ENCODE measurements around the gene TAF1B. TPM values are rescaled to one million over a fixed set of nuclear protein-coding genes. Genes with fewer than 3 reads are reported as not detected.
"Not testable (repeated sequence)": the region's sequence is repeated elsewhere in the genome, so short reads cannot be mapped to it uniquely, and the experiment has no call there.

The TAF1B gene
- total RNA-seq, 2 donors from 2014 or later = 17.8 to 23.7 TPM

GRCh38 chr2:9918275-9918674 lies 75.0 kb downstream of the TAF1B start:
- H3K27ac Mint-ChIP-seq = no peak overlapping the region

GRCh38 chr2:9919512-9919911 lies 76.2 kb downstream of the TAF1B start:
- ATAC-seq (replicated peaks in 1 of 2) (no peak), DNase-seq (no peak)
- Mint-ChIP-seq H3K27ac (no peak overlapping the region), H3K4me1 (ENCODE audit: low read depth) (peaks cover 7% of the 10 kb centered on the region), H3K36me3 (ENCODE audit: insufficient read depth in 2 of 2) (peaks cover 0 to 7% of the 10 kb centered on the region in 2 donors), H3K27me3 (ENCODE audit: low read depth) (no peaks in the 10 kb centered on the region), H3K9me3 (no peaks in the 10 kb centered on the region), H3K4me3 (no peak overlapping the region)

More at GRCh38 chr2:9918275-9918674, 75.0 kb downstream of the TAF1B start:
- H3K36me3 Mint-ChIP-seq (ENCODE audit: insufficient read depth in 2 of 2) = peaks cover 0 to 16% of the 10 kb centered on the region in 2 donors
- no peak for ATAC-seq (replicated peaks in 1 of 2)
- no peak overlapping the region for H3K4me3 Mint-ChIP-seq
- DNase-seq = no peak
- peaks cover 13% of the 10 kb centered on the region for H3K4me1 Mint-ChIP-seq (ENCODE audit: low read depth)
- no peaks in the 10 kb centered on the region for H3K27me3 Mint-ChIP-seq (ENCODE audit: low read depth)
- H3K9me3 Mint-ChIP-seq = no peaks in the 10 kb centered on the region

- not testable (repeated sequence) for H3K27ac Mint-ChIP-seq; H3K4me1 Mint-ChIP-seq (ENCODE audit: low read depth); H3K27me3 Mint-ChIP-seq (ENCODE audit: low read depth); H3K9me3 Mint-ChIP-seq; H3K4me3 Mint-ChIP-seq; ATAC-seq (replicated peaks in 1 of 2); DNase-seq
- H3K36me3 Mint-ChIP-seq (ENCODE audit: insufficient read depth in 2 of 2) = peaks cover 5 to 22% of the 10 kb centered on the region in 2 donors
Observed at GRCh38 chr2:9927020-9927419, 83.7 kb downstream of the TAF1B start.

- ATAC-seq (replicated peaks in 1 of 2) = no peak
Observed at GRCh38 chr2:9937258-9937657, 94.0 kb downstream of the TAF1B start.

GRCh38 chr2:9937968-9938367 lies 94.7 kb downstream of the TAF1B start:
- ATAC-seq (replicated peaks in 1 of 2) = no peak
- H3K27ac Mint-ChIP-seq = peak overlapping the region; percentile 9
- H3K4me3 Mint-ChIP-seq = no peak overlapping the region
- no peaks in the 10 kb centered on the region for H3K4me1 Mint-ChIP-seq (ENCODE audit: low read depth)
- H3K27me3 Mint-ChIP-seq (ENCODE audit: low read depth) = peaks cover 11% of the 10 kb centered on the region
- H3K9me3 Mint-ChIP-seq = no peaks in the 10 kb centered on the region
- H3K36me3 Mint-ChIP-seq (ENCODE audit: insufficient read depth in 2 of 2) = peaks cover 0 to 4% of the 10 kb centered on the region in 2 donors
- no peak for DNase-seq

More at GRCh38 chr2:9937258-9937657, 94.0 kb downstream of the TAF1B start:
- H3K27me3 Mint-ChIP-seq (ENCODE audit: low read depth) = peaks cover 4% of the 10 kb centered on the region
- H3K4me3 Mint-ChIP-seq = no peak overlapping the region
- H3K27ac Mint-ChIP-seq = no peak overlapping the region
- peaks cover under 1 to 4% of the 10 kb centered on the region in 2 donors for H3K36me3 Mint-ChIP-seq (ENCODE audit: insufficient read depth in 2 of 2)
- no peaks in the 10 kb centered on the region for H3K4me1 Mint-ChIP-seq (ENCODE audit: low read depth)
- DNase-seq = no peak
- H3K9me3 Mint-ChIP-seq = no peaks in the 10 kb centered on the region

GRCh38 chr2:9939587-9940485 lies 96.6 kb downstream of the TAF1B start:
- Mint-ChIP-seq H3K9me3 (no peaks in the 10 kb centered on the region), H3K4me3 (no peak overlapping the region), H3K36me3 (ENCODE audit: insufficient read depth in 2 of 2) (no peaks in the 10 kb centered on the region), H3K27ac (no peak overlapping the region), H3K27me3 (ENCODE audit: low read depth) (peaks cover 13% of the 10 kb centered on the region), H3K4me1 (ENCODE audit: low read depth) (no peaks in the 10 kb centered on the region)
- ATAC-seq (replicated peaks in 1 of 2) = no peak
- no peak for DNase-seq

GRCh38 chr2:9941196-9941995 lies 98.1 kb downstream of the TAF1B start:
- no peaks in the 10 kb centered on the region for H3K4me1 Mint-ChIP-seq (ENCODE audit: low read depth)
- H3K9me3 Mint-ChIP-seq = no peaks in the 10 kb centered on the region
- H3K27ac Mint-ChIP-seq = no peak overlapping the region
- DNase-seq (no peak), ATAC-seq (replicated peaks in 1 of 2) (peak in 1 of 2 donors; percentile 25)
- H3K4me3 Mint-ChIP-seq = no peak overlapping the region
- peaks cover 29% of the 10 kb centered on the region for H3K27me3 Mint-ChIP-seq (ENCODE audit: low read depth)
- H3K36me3 Mint-ChIP-seq (ENCODE audit: insufficient read depth in 2 of 2) = no peaks in the 10 kb centered on the region

- Mint-ChIP-seq H3K36me3 (ENCODE audit: insufficient read depth in 2 of 2) (no peaks in the 10 kb centered on the region), H3K27ac (no peak overlapping the region), H3K4me1 (ENCODE audit: low read depth) (no peaks in the 10 kb centered on the region), H3K27me3 (ENCODE audit: low read depth) (peaks cover 31% of the 10 kb centered on the region), H3K4me3 (no peak overlapping the region), H3K9me3 (no peaks in the 10 kb centered on the region)
- ATAC-seq (replicated peaks in 1 of 2) = no peak
- no peak for DNase-seq
Observed at GRCh38 chr2:9941996-9942390, 98.7 kb downstream of the TAF1B start.

GRCh38 chr2:9944330-9944758 lies 101.1 kb downstream of the TAF1B start:
- DNase-seq (no peak), ATAC-seq (replicated peaks in 1 of 2) (no peak)
- no peaks in the 10 kb centered on the region for H3K9me3 Mint-ChIP-seq
- no peaks in the 10 kb centered on the region for H3K36me3 Mint-ChIP-seq (ENCODE audit: insufficient read depth in 2 of 2)
- H3K27me3 Mint-ChIP-seq (ENCODE audit: low read depth) = peaks cover 43% of the 10 kb centered on the region
- no peaks in the 10 kb centered on the region for H3K4me1 Mint-ChIP-seq (ENCODE audit: low read depth)
- H3K27ac Mint-ChIP-seq = no peak overlapping the region
- H3K4me3 Mint-ChIP-seq = no peak overlapping the region

GRCh38 chr2:9945596-9945995 lies 102.3 kb downstream of the TAF1B start:
- Mint-ChIP-seq H3K4me3 (no peak overlapping the region), H3K27me3 (ENCODE audit: low read depth) (peaks cover 54% of the 10 kb centered on the region), H3K27ac (no peak overlapping the region), H3K36me3 (ENCODE audit: insufficient read depth in 2 of 2) (no peaks in the 10 kb centered on the region), H3K4me1 (ENCODE audit: low read depth) (no peaks in the 10 kb centered on the region), H3K9me3 (no peaks in the 10 kb centered on the region)
- ATAC-seq (replicated peaks in 1 of 2) (no peak), DNase-seq (no peak)

- Mint-ChIP-seq H3K36me3 (ENCODE audit: insufficient read depth in 2 of 2) (no peaks in the 10 kb centered on the region), H3K27ac (no peak overlapping the region), H3K4me3 (no peak overlapping the region), H3K27me3 (ENCODE audit: low read depth) (peaks cover 56% of the 10 kb centered on the region), H3K9me3 (no peaks in the 10 kb centered on the region), H3K4me1 (ENCODE audit: low read depth) (no peaks in the 10 kb centered on the region)
- DNase-seq = no peak
- no peak for ATAC-seq (replicated peaks in 1 of 2)
Observed at GRCh38 chr2:9946076-9946475, 102.8 kb downstream of the TAF1B start.

GRCh38 chr2:9946818-9947217 lies 103.5 kb downstream of the TAF1B start:
- Mint-ChIP-seq H3K4me1 (ENCODE audit: low read depth) (no peaks in the 10 kb centered on the region), H3K36me3 (ENCODE audit: insufficient read depth in 2 of 2) (no peaks in the 10 kb centered on the region), H3K27me3 (ENCODE audit: low read depth) (peaks cover 56% of the 10 kb centered on the region), H3K9me3 (no peaks in the 10 kb centered on the region), H3K27ac (no peak overlapping the region), H3K4me3 (no peak overlapping the region)
- ATAC-seq (replicated peaks in 1 of 2) = no peak
- no peak for DNase-seq

GRCh38 chr2:9948721-9949120 lies 105.4 kb downstream of the TAF1B start:
- DNase-seq = no peak
- no peak for ATAC-seq (replicated peaks in 1 of 2)
- Mint-ChIP-seq H3K4me3 (no peak overlapping the region), H3K27me3 (ENCODE audit: low read depth) (peaks cover 61% of the 10 kb centered on the region), H3K36me3 (ENCODE audit: insufficient read depth in 2 of 2) (no peaks in the 10 kb centered on the region), H3K9me3 (no peaks in the 10 kb centered on the region), H3K27ac (no peak overlapping the region), H3K4me1 (ENCODE audit: low read depth) (peaks cover 6% of the 10 kb centered on the region)
